NCI-H2107 (cell line): ENCODE results near the gene ATP4B.

Source experiments
- DNase-seq: peaks from one replicate; lab custom pipeline; 2025; lab: John Stamatoyannopoulos, UW

ATP4B gene

DNA sequence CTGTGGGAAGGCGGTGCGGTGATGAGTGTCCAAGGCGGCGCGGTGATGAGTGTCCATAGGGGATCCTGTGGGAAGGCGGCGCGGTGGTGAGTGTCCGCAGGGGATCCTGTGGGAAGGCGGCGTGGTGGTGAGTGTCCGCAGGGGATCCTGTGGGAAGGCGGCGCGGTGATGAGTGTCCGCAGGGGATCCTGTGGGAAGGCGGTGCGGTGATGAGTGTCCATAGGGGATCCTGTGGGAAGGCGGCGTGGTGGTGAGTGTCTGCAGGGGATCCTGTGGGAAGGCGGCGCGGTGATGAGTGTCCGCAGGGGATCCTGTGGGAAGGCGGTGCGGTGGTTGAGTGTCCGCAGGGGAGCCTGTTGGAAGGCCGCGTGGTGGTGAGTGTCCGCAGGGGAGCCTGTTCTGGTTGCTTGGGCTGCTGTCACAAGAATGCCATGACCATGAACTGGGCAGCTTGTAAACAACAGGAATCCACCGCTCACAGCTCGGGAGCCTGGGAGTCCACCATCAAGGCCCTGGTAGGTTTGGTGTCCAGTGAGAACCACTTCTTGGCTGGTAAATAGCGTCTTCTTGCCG lies 52.0 kb downstream of the ATP4B start:
- no peak for DNase-seq

- DNase-seq: no peak
These were observed 52.5 kb downstream of the ATP4B start for GRCh38 chr13:113605461-113605860.

GRCh38 chr13:113604186-113604585 lies 53.8 kb downstream of the ATP4B start:
- DNase-seq: no peak

DNA sequence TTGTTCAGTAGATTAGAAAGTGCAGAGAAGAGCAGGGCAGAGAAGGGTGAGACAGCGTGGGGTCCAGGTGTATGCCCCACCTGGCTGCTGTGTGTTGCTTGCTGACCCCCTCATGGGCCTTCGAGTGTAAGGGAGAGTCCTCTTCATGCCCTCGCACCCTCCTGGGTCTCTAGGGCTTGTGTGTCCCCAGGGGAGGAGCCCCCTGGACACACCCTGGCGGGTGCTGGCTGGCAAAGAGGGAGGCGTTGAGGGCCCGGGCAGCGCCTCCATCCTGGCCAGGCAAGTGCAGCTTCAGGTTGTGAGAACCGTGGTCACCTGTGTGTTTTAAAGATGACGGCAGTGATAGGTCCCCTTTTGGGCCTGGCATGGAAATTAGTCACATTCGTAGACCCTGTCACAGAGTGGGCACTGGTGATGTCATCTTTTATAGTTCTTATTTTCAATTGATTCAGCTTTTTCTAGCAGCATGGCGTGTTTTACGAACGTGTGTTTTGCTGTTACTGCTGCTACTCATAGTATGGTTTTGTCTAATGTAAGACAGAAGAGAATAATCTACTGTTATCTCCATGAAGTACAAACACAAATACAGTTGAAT lies 54.8 kb downstream of the ATP4B start:
- no peak for DNase-seq

GRCh38 chr13:113602291-113602988 lies 55.6 kb downstream of the ATP4B start:
- no peak for DNase-seq

DNA sequence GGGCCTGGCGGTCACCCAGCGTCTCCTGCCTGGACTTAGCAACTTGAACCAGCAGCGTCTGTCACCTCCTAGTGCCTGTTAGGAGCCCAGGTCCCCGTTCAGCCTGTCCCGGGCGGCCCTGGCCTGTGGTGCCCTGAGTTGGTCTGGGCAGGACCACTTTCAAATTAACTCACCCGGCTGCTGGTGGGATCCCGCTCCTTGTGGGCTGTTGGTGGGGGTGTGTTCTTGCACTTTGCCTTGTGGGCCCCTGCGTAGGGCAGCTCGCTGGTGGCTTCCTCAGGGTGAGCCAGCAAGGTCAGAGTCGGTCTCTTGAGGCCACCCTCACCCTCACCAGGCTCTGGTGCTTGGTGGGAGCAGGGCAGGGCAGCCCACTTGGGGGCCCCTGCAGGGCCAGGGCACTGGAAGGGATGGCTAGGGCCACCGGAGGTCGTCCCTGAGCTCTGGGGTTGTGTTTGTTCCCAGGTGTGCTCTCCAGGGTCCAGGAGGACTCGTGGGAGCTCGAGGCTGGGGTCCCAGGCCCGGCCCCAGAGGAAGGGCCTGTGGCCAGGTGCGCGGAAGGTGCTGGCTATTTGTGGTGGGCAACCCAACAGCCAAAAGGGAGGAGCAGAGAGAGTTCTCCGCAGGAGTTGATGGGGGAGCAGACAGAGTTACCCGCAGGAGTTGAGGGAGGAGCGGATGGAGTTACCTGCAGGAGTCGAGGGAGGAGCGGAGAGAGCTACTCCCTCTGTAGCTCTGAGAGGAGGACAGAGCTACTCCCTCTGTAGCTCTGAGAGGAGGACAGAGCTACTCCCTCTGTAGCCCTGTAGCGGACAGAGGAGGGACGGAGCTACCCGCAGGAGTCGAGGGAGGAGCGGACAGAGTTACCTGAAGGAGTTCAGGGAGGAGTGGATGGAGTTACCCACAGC lies 56.6 kb downstream of the ATP4B start:
- no peak for DNase-seq

- no peak for DNase-seq
These were observed 58.6 kb downstream of the ATP4B start for GRCh38 chr13:113599391-113599790.
